GM18909 (cell line): ENCODE measurements around the gene ZACN.
"Not testable (repeated sequence)": the region's sequence is repeated elsewhere in the genome, so short reads cannot be mapped to it uniquely, and the experiment has no call there.

Source experiments
- ATAC-seq: cut with Tn5 transposase; IDR thresholded peaks from one replicate; pipeline ENCODE4 v1.9.1; 2021; ENCODE audit warnings: mild to moderate bottlenecking; ENCODE audit not compliant: unreplicated experiment, poor library complexity

ZACN gene

DNA sequence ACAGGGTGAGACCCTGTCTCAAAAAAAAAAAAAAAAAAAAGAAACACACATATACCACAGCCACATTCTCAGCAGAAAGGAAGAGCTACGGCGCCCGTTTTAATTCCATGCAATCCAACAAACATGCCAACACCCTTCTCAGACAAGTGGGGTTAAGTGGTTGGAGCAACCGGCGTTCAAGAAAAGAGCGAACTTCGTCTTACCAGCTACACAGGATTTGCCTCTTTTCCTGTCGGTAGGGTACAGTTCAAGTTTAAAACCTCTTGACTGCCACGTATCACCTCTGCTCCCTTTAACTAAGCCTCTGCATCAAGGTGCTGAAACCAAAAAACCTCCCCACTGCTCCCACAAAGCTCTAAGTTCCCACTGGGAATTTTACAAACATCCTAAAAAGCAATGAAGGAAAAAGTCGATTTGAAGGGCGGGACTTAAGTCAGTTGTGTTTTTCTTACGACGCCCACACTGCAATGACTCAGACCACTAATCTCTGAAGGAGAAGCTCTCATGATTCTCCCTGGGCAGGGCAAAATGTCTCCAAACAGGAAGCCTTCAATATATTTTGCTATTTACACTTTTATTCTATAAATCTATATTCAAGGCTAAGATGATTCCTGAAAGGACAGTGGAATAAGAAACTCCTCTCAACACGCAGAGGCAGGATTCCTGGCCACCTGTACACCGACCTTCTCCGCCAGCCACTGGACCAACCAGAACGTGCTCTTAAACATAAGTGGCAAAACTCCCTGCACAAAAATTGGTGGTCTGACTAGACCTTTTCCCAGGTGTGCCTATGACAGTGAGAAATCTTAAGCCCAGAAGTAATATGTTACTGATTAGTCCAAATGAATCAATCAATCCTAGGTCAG is 25.5 kb upstream of the ZACN start:
- no peak for ATAC-seq

DNA sequence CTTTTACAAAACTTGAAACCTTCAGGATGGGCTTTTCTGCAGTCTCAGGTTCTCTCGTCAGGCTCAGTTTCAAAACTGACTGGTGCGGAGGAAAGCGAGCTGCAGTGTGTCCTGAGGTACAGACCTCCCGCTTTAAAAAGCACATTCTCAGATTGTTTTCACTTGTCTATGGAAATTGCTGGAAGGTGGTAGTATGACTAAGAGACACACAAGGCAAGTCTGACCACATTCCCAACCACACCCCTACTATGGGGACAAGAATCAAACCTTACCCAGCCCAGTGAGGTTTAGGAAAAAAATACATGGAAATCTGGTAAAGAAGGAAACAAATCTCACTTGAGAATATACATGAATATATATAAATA is 24.9 kb upstream of the ZACN start:
- no peak for ATAC-seq

DNA sequence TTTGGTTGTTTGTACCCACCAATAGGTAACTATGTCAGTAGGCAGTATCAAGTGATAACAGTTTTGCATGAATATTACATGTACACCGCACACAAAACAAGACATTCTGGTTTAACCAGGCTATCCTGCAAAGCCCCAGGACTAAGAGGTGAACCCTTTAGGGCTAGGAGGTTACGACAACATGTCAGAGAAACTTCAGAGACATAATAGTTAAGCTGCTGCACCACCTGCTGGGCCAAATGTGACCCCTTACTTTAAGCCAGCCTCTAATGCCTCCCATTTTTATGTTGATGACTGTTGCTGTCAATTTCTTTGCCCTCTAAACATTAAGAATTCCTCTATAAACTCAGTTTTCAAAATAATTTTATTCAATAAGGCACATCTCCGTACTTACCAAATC is 22.1 kb upstream of the ZACN start:
- ATAC-seq: no peak

DNA sequence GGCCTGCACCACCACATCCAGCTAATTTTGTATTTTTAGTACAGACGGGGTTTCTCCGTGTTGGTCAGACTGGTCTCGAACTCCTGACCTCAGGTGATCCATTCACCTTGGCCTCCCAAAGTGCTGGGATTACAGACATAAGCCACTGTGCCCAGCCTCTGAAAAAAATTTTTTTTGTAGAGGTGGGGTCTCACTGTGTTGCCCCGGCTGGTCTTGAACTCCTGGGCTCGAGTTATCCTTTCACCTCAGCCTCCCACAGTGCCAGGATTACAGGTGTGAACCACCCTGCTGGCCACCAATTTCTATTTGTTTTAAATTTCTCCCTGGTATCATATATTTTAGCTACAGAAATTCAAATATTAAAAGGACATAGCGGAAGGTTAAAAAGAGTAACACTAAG is 20.7 kb upstream of the ZACN start:
- ATAC-seq: not testable (repeated sequence)

DNA sequence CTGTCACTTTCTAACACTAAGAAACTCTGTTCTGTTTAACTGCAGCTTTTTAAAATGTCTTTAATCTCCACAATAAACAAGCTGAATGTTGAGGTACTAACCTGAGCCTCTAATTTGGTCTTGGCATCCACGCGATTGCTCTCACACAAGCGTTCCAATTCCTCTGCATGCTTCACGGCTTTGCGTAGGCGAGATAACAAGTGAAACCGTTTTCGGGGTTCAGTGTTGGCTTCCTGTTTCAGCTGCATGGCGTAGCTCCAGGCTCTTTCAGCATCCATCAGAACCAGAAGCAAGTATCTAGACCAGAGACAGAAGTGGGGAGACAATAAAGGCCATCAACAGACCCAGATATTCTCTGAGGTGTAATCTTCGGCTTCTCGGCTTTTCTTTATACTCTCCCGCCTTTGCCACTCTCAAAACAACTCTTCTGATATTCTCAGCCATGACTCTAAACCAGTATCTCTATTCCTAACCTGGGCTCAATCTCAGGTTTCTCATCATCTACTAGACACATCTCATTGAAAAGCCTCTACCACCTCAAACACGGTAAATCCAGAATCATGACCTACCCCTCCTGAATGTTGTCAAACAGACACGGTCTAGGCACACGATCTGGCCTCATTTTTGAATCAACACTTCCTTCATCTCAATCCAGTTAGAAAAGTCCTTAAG is 15.0 kb upstream of the ZACN start:
- ATAC-seq: no peak

DNA sequence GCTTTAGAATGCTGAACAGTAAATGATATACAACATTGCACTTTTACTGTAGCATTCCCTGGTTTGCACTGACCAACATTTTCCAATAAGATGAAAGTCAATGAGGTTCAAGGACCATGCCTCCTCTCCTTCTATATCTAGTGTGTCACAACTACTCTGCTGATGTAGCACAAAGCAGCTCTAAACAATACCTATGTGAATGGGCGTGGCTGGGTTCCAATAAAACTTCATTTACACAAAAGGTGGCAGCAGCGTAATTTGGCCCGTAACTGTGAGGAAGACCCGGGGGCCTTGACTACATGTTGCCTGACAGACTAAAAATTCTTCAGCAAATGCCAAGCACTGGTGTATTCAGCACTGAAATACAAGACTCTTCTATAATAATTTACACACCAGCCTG is 13.2 kb upstream of the ZACN start:
- ATAC-seq: no peak

DNA sequence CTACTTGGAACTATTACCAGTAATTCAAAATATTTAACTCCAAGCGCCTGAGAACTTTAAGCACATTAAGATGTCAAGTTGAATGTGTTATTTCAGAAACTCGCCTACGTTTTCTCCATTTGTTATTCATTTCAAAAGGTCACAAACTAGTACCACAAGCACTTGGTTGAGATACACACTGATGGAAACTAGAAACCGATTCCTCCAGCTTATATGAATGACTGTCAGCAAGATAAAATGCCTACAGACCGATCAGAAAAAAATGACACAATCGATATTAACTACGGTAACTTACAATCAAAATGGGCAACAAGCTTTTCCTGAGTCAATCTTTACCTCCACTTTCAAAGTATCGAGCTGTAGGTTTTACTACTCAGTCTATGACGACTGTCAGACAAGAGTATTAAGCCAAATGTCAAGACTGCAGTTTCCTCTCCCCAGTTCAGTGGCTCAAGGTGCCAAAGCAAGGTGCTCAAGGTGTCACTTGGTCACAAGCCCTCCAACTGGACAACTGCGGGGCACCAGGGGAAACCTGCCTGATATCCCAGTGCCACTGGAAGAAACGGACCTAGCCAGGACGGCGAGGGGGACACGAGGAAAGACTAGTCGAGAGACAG is 7.3 kb upstream of the ZACN start:
- no peak for ATAC-seq

DNA sequence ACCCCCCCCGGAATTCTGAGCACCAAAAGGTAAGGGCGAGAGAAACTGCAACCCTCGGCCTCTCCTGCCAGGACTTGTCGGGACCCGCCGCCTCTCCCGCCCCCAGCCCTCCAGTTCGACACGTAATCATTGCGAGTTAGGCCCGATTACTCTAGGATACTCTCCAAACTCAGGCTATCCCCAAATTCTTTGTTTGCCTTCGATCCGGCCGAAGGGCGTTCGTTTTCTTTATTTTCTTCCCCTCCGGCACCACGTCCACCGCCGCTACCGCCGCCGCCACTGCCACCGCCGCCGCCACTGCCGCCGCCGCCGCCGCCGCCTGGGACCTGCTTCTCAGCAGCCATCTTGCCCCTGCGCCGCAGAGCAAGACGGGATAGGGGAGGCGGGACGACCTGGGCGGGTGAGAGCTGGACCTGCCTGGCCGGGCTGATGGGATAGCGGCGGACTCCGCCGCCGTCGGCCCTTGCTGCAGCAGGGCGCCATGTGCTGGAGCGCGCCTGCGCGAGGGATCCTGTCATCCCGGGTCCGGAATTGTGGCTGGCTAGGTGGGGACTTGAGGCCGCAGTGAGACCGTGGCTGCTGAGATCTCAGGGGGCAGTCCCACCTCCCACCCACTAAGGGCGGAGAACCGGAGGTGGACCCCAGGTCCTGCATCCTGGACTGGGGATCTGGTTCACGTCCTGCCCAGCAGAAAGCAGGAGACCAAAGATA is 6.7 kb upstream of the ZACN start, which contains the start of gene SRP68:
Gene SRP68 (minus strand): TSS at position 370 of the 711 bp plus-strand sequence. CDS start 26 bp downstream, at position 344.
- ATAC-seq: peak; percentile 87

DNA sequence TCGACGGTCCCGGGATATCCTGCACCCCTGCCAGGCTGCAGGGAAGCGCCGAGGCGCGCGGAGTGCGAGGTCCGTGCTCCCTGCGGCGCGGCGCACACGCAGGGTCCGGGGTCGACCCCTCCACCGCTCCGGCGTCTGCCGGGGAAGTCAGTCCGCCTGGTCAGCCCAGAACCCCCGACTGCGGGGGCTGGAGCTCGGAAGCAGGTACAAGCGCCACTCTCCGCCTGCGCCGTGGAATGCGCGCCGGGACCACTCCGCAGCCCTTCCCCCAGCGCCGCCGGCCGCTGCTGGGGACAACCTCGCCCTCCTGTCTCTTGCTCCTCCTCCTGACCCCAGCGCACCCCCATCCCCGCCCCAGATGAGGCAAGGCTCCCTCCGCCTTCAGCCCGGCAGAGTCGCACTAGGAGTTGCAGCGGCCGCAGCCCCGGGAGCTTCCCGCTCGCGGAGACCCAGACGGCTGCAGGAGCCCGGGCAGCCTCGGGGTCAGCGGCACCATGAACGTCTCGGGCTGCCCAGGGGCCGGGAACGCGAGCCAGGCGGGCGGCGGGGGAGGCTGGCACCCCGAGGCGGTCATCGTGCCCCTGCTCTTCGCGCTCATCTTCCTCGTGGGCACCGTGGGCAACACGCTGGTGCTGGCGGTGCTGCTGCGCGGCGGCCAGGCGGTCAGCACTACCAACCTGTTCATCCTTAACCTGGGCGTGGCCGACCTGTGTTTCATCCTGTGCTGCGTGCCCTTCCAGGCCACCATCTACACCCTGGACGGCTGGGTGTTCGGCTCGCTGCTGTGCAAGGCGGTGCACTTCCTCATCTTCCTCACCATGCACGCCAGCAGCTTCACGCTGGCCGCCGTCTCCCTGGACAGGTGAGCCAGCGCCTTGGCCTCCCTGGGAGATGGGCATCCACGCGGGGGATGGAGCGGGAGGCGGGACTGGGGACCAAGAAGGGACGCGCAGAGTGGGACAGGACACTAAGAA is 4.3 kb upstream of the ZACN start, which contains the start of gene GALR2:
Gene GALR2 (plus strand): TSS at position 392 of the 974 bp plus-strand sequence. CDS start 103 bp downstream, at position 495.
- ATAC-seq: no peak

DNA sequence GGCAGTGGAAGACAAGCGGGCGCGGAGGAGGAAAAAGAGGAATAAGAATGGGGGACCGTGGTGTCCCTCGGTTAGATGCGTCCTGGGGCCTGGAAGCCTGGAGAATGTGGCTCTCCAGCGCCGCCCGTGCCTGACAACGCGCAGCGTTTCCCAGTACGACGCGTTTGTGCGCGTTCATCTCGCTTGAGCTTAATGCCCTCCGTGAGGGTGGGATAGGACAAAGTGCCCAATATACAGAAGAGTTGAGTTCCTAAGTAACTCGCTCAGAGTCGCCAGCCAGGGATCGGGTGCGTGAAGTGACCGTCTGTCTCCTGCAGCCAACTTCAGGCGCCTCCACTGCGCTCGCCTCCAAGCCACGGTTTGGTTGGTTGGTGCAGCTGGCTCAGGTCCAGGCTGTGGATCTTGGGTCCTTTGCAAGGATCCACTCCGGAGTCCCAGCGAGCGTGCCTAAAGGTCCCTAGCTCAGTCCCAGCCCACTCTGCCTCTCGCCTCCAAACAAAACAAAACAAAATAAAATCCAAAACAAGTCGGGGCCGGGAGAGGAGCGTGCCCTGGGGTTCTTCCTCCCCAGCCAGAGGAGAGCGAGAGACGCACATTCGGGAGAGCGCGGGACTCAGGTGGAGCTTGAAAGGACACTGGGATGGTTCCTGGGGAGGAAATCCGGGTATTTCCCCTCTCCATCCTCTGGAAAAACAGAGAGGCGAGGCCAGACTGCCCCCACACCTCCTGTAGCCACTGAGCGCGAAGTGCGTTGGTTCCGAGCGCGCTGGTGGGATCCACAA is 3.4 kb upstream of the ZACN start:
- ATAC-seq: no peak

DNA sequence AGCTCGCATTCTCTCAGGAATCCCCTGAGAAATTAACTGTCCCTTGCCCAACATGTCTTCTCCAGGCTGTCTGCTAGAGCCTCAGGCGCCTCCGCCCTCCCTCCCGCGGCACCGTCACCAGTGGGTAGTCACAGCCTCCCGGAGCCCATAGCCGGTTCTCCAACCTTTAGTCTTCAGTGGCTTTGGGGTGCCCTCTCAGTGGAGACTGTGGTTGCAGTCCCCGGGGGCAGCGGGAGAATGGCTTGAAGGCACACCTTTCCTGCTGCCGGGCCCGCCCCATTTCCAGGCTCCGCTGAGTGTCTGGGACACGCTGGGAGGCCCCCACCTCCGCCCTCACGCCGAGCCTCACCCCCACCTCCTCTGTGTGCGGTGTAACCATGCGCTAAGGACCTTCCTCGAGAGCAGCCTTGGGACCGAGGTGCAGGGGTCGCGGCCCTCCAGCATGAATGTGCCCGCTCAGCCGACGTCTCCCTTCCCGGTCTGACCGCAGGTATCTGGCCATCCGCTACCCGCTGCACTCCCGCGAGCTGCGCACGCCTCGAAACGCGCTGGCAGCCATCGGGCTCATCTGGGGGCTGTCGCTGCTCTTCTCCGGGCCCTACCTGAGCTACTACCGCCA is 2.7 kb upstream of the ZACN start:
- no peak for ATAC-seq

DNA sequence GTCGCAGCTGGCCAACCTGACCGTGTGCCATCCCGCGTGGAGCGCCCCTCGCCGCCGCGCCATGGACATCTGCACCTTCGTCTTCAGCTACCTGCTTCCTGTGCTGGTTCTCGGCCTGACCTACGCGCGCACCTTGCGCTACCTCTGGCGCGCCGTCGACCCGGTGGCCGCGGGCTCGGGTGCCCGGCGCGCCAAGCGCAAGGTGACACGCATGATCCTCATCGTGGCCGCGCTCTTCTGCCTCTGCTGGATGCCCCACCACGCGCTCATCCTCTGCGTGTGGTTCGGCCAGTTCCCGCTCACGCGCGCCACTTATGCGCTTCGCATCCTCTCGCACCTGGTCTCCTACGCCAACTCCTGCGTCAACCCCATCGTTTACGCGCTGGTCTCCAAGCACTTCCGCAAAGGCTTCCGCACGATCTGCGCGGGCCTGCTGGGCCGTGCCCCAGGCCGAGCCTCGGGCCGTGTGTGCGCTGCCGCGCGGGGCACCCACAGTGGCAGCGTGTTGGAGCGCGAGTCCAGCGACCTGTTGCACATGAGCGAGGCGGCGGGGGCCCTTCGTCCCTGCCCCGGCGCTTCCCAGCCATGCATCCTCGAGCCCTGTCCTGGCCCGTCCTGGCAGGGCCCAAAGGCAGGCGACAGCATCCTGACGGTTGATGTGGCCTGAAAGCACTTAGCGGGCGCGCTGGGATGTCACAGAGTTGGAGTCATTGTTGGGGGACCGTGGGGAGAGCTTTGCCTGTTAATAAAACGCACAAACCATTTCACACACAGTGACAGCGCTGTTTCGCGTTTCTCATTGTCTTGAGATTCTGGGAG is 2.0 kb upstream of the ZACN start:
- no peak for ATAC-seq

DNA sequence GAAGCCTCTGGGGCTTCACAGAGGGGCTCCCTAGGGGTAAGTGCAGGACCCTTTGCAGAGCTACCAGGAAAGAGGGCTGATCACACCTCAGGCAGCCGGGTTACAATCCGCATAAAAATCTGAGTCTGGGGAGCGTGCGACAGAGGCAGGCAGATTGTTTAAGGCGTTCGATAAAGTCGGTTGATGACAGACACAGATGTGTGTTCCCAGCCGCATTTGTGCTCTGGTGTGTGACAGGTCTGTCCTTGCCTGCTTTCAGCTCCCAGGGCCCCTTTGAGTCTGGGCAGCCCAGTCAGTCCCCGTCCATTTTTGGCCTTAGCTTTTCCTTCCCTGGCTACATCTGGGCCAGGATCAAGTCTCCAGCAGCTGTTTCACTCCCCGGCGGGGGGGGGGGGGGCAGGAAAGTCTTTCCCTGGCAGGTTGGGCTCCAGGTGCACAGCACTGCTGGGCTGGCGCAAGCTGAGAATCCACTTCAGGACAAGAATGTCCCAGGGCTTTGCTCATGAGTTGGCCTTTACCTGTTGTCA is 1.3 kb upstream of the ZACN start:
- no peak for ATAC-seq

DNA sequence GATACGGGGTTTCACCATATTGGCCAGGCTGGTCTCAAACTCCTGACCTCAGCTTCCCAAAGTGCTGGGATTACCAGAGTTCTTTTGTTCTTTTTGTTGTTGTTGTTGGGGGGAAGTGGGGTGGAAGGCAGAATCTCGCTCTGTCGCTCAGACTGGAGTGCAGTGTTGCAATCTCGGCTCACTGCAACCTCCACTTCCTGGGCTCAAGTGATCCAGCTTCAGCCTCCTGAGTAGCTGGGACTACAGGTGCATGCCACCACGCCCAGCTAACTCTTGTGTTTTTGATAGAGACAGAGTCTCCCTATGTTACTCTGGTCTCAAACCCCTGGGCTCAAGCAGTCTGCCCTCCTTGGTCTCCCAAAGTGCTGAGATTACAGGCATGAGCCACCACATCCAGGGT is 612 bp upstream of the ZACN start:
- not testable (repeated sequence) for ATAC-seq

DNA sequence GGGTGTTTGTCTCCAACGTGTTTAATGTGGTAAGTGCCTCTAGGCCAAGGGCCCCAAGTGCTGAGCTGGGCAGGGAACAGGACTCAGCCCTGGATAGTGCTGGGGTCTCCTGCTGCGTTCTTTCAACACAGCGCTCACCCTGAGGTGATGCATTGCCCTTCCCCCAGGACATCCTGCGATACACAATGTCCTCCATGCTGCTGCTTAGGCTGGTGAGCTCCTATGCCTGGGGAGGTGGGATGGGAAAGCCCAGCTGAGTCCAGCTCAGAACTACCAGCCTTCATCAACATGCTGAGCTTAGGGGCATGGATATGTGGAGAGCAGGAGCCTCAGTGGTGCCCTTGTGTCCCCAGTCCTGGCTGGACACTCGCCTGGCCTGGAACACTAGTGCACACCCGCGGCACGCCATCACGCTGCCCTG is 563 bp downstream of the ZACN start:
- no peak for ATAC-seq

DNA sequence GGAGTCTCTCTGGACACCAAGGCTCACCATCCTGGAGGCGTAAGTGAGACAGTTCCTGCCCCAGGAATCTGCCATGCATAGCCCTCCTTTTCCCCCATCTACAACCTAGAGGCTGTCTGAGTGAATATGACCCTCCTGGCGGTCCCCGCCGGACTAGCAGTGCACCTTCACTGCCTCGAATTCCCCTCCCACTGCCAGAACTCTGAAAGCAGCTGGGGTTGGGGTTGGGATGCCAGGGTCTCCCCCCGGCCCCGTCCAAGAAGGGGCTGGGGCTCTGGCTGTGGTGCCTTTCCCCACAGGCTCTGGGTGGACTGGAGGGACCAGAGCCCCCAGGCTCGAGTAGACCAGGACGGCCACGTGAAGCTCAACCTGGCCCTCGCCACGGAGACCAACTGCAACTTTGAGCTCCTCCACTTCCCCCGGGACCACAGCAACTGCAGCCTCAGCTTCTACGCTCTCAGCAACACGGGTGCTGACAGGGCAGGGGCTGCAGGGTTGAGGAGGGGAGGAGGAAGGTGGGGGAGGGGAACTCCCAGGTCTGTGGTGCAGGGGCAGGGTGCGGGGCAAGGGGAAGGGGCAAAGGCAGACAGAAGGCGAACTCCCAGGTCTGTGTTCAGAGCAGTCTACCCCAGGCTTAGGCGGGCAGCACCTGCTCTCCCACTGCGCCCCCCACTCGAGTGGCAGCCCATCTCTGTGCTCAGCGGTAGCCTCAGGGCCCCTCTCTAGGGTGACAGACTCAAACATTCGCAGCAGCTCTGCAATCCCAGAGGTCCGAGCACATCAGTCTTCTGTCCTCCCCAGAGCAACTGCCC is 1.2 kb downstream of the ZACN start:
- no peak for ATAC-seq
